GM19467 (cell line): ENCODE measurements around the gene ATP10B.

Experiments
- ATAC-seq: cut with Tn5 transposase; IDR thresholded peaks from one replicate; pipeline ENCODE4 v1.9.1; 2021; ENCODE audit warnings: mild to moderate bottlenecking, moderate library complexity; ENCODE audit not compliant: unreplicated experiment

The ATP10B gene

DNA sequence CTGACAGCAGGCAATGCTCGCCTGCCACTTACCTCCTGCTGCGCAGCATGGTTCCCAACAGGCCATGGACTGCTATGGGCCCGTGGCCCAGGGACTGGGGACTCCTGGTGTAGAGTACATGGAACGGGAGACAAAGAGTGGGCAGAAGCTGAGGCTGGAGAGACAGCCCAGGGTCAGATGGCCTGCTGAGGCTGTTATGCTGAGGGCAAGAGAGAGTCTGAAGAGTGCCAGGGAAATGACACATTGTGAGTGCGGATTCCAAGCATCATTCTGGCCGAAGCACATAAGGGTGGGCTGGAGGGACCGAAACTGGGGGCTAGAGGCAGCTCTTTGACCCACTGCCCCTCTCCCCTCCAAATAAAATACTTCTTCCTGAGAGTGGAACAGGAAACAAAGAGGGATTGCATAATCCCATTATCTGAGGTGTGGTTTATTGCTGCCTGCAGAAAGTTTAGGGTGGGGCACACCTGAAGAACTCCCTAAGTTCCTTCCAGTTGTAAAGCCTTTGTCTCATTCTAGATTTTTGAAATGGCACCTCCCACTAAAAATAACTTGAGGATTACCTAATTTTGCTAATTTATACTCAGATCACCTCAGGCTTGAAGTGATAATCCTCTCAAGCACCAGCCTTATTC, 158.1 kb downstream of the ATP10B start:
- ATAC-seq = no peak

DNA sequence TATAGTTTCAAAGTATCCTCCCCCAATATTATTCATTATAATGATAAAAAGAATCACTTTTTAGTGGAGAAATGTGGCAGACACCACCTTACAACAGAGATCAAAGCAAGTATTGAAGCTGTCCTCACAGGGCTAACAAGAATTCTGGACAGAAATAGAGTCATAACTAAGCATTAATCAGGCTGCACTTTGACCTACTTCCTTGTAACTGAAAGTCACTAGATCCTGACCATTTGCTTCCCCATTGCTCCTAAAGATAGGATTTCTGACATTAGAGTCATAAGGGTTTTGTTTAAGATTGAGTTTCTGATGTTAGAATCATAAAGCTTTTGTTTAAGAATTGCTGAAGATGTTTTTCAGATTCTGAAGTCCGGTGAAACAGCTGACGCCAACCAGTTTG, 159.7 kb downstream of the ATP10B start:
- no peak for ATAC-seq

DNA sequence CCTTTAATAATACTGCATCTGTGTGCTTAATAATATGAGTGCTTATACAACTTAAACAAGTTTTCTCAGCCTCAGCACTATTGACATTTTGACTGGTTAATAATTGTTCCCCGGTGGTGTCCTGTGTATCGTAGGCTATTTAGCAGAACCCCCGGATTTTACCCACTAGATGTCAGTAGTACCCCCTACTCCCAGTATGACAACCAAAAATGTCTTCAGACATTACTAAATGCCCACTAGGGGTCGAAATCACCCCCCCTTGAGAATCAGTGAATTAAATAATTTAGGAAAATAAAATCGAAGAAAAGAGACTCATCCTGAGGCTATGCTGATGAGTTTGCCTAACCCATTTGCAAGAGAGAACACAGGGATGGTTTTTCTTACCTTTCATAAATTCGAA, 166.3 kb downstream of the ATP10B start:
- ATAC-seq = peak; percentile 84

DNA sequence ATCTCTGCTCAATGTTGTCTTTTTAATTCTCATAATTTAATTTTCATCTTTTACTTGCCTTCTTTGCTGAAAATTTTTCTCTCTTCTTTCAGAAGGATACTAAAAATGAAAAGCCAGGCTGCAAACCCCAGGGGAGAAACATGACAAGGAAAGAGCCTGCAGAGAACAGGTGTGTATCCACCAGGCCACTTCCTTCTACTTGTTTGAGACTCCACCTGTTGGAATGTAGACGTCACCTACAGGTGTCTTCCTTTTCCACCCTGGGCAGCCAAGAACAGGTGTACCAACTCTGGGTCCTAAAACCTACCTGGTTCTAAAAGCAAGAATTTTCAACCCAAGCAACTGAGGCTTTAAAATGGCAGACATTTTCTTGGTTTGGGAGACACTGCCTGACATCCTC, 166.8 kb downstream of the ATP10B start:
- ATAC-seq = no peak

DNA sequence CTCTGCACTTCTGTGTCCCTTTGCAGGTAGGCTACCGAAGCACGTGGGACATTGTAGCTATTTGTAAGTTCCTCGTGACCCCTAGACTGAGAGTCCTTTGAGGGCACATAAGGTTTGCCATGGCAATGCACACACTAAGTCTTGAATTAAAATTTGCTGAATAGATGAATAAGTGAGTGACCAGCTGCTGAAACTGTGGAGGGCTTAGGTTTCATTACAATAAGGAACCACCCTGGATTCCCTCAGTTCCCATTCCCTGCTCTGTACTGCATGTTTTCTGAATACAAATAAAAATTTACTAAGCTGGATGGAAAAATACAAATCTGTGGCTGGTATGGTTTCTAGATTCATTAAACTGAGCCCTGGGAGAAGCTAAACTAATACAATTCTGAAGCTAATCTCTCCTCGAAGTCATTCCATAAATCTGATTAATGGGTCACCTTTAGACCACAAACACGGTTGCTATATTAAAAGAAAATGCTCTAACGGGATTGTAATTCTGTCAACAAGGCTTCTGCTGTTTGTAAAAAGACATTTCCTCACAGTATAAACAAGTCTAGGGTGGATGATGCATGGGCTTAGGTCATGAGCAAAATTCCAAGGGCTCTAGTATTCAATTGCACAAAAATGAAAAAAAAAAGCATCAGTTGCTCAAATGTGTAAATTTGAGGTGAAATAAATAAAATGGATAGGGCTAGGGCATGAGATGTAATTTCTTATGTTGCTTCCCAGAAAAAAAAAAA, 172.3 kb downstream of the ATP10B start:
- ATAC-seq = no peak

DNA sequence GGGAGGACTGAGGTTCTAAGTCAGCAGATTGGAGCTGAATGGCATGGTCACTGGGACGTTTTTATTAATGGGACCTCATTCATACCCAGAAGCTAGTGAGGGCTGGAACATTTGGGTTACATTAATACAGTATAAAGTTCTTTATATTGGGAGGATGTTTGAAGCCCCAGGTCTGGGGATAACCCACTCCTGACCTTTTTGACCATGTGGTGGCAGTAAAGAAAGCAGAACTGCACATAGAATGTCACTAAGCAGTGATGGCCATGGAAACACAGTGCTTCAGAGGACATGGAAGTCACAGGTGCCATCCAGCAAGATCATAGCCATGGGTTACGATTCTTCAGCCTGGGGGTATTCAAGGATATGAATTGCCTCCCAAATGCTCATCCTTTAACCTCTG, 176.0 kb downstream of the ATP10B start:
- ATAC-seq = no peak

DNA sequence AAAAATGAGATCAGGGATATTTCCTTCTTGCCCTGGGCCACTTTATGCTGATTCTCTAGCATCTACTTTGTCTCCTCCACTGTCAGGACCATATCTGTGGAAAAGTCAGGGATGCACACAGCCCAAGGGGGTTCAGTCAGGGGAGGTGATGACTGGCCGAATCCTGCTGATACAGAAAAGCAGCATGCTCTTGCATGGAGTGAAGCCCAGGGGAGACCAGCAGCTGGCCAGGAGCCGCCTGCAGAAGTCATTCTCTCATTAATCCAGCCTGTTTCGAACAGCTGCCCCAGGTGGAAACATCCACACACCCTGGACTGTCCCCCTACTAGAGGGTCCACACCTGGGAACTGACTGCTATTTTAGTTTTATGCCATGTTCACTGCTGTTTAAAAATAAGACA, 177.1 kb downstream of the ATP10B start:
- no peak for ATAC-seq

DNA sequence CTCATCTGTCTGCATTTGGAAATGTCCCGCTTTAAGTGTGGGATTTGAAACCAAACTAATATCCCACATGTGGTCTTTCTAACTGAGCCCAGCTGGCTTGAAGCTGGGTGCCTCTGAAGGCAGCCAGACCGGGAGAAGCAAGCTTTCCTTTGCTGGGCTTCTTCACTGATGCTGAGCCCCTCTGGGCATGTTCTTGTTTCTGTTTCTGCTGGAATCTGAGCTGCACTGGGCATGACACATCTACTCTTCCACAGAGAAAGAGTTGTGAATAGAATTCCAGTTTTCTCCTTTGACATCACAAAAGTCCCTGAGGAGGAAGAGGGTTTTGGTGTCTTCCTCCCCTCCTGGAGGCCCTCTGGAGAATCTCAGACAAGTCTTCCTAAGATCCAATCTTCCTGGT, 179.5 kb downstream of the ATP10B start:
- ATAC-seq = no peak

DNA sequence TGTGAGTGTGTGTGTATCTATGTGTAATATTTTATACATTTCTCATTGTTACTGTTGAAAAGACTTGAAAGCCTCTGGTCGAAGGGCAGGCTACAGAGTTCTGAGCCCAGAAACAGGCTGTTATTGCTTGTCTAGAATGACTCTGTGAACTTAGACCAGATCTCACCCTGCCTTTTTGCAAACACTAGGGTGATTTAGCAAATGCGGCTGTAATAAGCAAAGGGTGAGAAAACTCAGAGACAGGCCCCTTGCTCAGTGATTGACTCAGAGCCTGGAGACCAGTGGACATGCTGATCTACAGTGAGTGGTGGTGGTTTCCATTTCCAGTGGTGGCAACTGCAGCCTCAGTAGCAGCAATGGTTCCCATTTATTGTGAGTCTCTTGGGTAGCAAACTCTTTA, 183.7 kb downstream of the ATP10B start:
- ATAC-seq = no peak

DNA sequence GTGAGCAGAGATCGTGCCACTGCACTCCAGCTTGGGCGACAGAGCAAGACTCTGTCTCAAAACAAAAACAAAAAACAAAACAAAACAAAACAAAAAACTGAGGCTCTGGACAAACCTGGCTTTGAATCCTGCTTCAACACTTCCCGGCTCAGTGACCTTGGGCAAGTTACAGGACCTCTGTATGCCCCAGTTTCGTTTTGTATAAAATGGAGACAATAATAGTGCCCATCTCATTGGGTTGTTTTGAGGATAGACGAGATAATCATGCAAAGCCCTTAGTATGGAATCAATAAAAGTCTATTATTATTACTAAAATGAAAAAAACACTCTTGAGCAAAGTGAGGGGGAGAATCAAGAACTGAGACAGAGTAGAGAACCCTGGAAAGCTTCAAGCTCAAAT, 184.9 kb downstream of the ATP10B start:
- ATAC-seq = no peak

DNA sequence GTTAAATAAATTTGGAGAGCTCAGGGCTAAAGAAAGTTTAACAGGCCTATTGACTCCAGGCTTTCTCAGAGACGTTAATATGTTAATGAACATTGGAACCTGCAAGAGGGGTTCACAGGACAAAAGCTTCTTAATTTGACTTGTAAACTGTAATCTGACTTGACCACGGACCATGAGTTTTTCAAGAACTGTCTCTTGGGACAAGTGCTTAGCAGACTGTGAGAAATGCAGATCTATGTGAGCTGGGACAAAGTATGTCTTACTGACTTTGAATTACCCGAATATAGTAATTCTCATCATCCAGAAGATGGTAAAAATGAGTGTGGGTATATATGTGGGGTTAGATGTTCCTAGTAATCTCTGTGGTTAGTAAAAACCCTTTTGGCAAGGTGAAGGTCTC, 186.6 kb downstream of the ATP10B start:
- ATAC-seq = no peak

DNA sequence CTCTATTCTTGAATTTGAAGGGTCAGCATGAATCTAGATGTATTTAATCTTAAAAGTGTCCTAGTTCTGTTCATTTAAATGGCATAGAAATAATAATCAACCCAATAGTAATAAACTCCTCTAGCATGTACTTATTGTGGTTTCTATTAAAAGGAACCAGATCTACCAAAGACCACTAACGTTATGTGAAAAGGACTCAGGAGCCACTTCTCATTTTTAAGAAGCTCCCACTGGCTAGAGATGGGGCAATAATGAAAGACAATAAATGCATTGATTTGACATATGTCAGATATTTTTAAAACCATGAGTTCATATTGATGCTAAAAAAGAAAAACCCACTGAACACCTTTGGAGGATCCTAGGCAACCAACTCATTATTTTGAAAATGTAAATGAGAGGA, 191.9 kb downstream of the ATP10B start:
- ATAC-seq = no peak

DNA sequence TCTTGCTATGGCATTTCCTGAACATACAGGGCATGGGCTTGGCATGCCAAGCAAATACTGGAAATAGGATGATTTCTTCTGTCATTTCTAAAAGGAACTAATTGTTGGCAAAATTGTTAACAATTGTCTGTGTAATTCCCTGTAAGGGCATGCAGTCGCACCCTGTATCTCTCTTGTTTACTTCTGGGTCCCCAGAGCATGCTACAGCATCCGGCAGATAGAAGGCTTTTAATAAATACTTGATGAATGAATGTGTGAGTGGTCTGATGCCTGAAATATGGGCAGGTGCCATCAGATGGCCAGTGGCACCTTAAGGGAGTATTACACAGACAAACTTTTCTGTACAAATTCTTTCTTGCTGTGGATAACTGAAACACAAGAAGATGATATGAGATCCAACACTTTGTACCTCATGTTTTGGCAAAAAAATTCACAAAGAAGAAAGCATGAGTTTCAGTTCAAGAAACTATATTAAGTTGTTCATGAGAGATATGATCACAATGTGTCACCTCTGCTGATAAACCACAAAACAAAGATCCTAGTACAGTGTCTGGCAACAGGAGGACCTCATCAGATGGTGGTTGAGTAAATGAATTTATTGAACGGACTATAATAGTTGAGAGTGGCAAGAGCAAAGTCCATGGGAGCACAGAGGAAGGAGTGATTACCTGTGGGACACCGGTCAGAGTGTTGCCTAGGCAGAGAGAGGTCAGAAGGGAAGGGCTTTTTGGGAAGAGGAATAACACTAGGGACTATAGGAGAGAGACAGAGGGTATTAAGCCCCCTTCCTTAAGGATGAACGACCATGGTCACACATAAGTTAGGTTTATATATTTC, 194.2 kb downstream of the ATP10B start:
- no peak for ATAC-seq

DNA sequence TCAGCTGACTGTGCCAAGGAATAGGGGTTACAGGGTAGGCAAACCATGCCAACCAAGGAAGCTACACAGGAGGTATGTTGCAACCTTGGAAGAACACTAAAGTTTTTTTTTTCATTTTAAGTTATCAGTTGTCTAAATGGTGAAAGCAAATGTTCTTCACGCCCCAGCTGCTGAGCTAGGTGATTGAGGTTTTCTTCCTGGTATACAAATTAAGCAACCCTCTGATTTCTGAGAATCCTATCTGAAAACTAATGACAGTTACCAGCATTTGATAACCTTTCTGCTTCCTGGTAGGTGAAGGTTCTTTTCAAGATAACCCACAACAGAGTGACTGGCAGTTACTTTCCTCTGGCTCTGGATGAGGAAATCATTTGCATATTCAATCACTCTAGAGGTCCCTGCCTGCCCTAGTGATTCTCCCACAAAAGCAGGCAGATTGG, 194.9 kb downstream of the ATP10B start:
- no peak for ATAC-seq

DNA sequence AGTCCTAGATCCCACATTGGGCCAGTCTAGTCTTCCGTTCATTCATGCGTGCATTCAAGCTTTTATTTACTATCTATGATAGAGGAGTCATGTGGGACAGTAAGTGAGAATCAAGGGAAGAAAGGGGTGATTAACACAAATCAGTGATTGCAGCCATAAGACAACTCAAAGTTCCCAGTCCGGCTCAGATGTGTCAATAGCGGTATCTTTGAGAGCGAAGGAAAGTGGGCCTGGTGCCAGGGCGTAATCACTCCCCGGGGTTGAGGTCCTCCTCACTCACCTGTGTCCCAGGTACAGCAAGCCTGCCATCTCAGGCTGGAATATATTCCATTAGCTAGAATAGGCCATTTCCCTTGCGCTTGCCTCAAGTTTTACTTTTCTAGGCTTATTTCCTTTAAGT, 196.3 kb downstream of the ATP10B start:
- no peak for ATAC-seq

DNA sequence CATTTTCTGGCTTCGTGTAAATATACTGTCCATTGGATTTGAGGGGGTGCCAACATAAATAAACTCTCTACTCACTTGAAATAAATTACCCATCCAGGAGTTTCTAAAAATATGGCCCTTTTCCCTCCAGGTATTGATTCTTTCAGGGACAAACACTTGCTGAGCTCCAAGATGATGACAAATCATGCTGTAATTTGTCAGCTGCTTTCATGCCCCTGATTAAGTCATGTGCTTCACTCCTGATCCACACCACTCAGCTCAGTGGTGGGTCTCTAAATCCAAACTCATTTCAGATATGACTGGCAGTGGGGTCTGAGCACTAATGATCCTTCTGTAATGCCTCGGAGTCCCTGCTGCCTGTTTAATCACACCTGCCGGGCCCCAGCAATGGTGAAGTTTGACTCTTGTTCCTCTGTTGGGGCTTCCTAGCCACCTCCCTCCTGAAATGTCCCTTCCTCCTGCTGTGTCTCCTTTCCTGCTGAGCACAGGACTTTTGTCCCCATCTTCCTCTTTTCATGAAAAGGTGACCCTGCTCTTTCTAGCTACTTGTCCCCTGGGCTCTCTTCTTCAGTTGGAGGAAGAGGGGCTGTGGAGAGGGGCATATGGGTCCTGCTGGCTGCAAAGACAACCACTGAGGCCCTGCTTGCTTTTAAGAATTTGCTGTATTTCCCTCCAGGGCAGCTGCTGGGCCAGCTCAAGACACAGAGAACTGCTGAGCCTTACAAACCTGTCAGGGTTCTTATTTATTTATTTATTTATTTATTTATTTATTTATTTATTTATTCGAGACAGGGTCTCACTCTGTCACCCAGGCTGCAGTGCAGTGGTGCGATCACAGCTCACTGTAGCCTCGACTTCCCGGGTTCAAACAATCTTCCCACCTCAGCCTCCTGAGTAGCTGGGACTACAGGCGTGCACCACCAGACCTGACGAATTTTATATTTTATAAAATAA, 200.0 kb downstream of the ATP10B start:
- no peak for ATAC-seq

DNA sequence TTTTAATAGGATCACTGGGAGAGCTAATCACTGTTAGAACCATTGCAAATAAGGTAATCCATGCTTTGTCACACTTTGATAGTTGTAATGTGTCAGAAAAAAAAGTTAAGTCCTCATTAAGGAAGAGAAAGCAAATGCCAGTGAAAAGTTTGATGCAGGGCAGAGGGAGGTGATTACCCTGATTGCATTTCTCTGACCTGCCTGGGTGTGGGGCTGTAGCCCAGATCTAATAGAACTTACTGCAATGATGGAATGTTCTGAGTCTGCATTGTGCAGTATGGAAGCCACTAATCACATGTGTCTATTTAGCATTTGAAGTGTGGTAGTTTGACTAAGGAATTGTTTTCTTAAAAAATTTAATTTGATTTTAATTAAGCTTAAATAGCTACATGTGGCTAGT, 202.7 kb downstream of the ATP10B start:
- no peak for ATAC-seq

DNA sequence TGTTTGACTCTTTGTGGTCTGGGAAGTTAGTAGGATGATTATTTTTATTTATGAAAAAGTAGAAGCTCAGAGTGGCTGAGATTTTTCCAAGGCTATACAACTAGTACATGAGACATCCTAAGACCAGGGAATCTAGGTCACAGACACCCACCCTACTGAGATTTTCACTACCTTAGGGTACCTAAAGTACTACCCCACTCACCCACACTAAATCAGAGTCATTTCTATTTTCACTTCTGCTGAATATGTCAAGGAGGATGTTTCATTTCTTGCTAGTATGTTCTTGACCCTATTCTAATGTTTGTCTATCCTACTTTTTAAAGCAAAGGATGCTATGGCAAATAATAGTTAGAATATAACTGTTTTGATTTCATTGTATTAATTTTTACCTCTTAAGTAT, 206.0 kb downstream of the ATP10B start:
- no peak for ATAC-seq

DNA sequence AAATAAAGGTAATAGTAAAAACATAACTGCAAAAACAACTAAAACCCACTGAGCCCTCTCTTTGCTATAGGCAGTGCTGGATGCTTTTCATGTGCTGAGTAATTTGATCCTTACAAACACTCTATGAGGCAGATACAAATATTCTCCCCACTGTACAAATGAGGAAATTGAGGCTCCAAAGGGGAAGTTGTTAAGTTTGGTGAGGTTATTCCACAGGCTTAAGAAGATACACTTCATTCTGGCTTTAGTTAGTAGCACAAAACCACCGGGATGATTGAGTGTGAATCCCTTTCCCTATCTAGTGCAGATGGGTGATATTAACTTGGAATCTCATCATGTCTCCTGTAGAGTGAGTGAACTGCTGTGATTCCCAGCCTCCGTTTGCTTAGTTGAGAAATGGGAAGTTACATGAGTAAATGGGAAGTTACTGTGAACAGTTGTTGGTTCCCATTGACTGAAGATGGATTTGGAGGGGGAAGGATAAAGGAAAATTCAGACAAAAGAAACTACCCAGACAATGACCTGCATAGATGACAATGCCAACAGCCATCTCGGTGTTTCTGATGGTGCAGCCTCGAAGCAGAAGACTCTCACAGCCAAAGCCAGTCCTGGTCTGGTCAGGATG, 208.3 kb downstream of the ATP10B start:
- no peak for ATAC-seq

DNA sequence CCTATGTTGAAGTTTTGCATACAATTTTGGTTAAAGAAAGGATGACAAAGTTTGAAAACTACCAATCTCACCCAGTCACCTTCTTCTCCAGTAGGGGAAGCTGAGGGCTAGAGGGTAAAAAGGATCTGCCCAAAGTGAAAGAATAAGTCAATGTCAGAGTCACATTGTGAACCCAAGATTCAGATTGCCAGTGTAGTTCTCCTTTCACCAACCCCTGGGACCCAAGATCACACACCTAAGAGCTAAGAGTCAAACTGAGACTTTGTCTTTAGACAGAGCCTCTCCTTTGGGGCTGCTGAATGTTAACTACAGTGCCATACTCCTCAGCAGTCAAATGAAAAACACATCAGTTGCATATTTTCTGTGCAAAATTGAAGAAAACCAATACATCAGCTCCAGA, 210.6 kb downstream of the ATP10B start:
- no peak for ATAC-seq
